GM23248 (cell line): ENCODE measurements around the gene ALX3.

Experiments
- EZH2 ChIP-seq: fragments of 200-600 bp; sonication (generic); IDR thresholded peaks from 2 replicates; pipeline ENCODE4 v1.6.1; 2018; ENCODE audit warnings: antibody characterized with exemption, mild to moderate bottlenecking; ENCODE audit not compliant: insufficient read depth, poor library complexity, severe bottlenecking
- EZH2phosphoT487 ChIP-seq: fragments of 200-600 bp; sonication (generic); IDR thresholded peaks from 2 replicates; pipeline ENCODE4 v1.6.1; 2018; ENCODE audit warnings: antibody characterized with exemption, moderate library complexity, mild to moderate bottlenecking, low read depth; ENCODE audit not compliant: insufficient read depth

- TF ChIP-seq EZH2 (no peak), EZH2phosphoT487 (no peak)
Measured at GRCh38 chr1:110067893-110068645, 2.4 kb downstream of the ALX3 start.
